H1 (cell line): ENCODE measurements around the gene FBXL16. TPM values are rescaled to one million over a fixed set of nuclear protein-coding genes. Genes with fewer than 3 reads are reported as not detected.

Source experiments
- CTCF ChIP-seq, 3 experiments: IDR thresholded peaks; 1 replicate in 2 of 3; 2 replicates in 1 of 3; pipeline versions ENCODE4 v1.5.1 to v1.6.1; 2011; ENCODE audit warnings: low read length in 3 of 3, mild to moderate bottlenecking in 3 of 3, inconsistent platforms in 2 of 3, low read depth in 1 of 3, moderate library complexity in 1 of 3; ENCODE audit not compliant: insufficient read depth in 1 of 3; ENCODE audit errors: control extremely low read depth in 1 of 3
- GABPA ChIP-seq: IDR thresholded peaks from 2 replicates; pipeline ENCODE4 v1.6.1; 2011; ENCODE audit warnings: mild to moderate bottlenecking, low read length, moderate library complexity, borderline replicate concordance; ENCODE audit not compliant: insufficient read depth
- MAFK ChIP-seq: IDR thresholded peaks from 2 replicates; pipeline ENCODE4 v1.6.1; 2012; ENCODE audit warnings: low read depth, mild to moderate bottlenecking, improper control_type of control experiment, low read length
- RAD21 ChIP-seq, 2 experiments: IDR thresholded peaks in 1 of 2; conservative IDR thresholded peaks in 1 of 2; 2 replicates each; pipeline ENCODE4 v1.6.1; 2011; ENCODE audit warnings: low read depth in 2 of 2, low read length in 2 of 2, improper control_type of control experiment in 1 of 2, inconsistent platforms in 1 of 2, mild to moderate bottlenecking in 1 of 2, moderate library complexity in 1 of 2
- SIN3A ChIP-seq, 2 experiments: IDR thresholded peaks in 1 of 2; conservative IDR thresholded peaks in 1 of 2; 2 replicates each; pipeline ENCODE4 v1.6.1; 2011 to 2012; ENCODE audit warnings: low read length in 2 of 2, improper control_type of control experiment in 1 of 2, low read depth in 1 of 2, mild to moderate bottlenecking in 1 of 2
- TAF1 ChIP-seq: IDR thresholded peaks from 2 replicates; pipeline ENCODE4 v1.6.1; 2011; ENCODE audit warnings: mild to moderate bottlenecking, low read depth, low read length
- TAF7 ChIP-seq: optimal IDR thresholded peaks from 2 replicates; pipeline ENCODE3; 2011; ENCODE audit warnings: low read depth, mild to moderate bottlenecking, inconsistent platforms, low read length, moderate library complexity, borderline replicate concordance
- polyA plus RNA-seq, 7 experiments: library from polyadenylated mRNA; depleted of rRNA in 3 of 7; stranded (reverse) in 5 of 7; unstranded in 2 of 7; fragments of >200 nt in 5 of 7; fragments of 200-250 nt in 2 of 7; gene quantifications; 1 replicate in 5 of 7; 2 replicates in 1 of 7; 4 replicates in 1 of 7; pipeline versions ENCODE4 v1.2.1 to v1.2.3, GENCODE V29; 2011 to 2013; ENCODE audit warnings: missing spikeins in 2 of 7, mixed read lengths in 2 of 7
- total RNA-seq: library from RNA; stranded (reverse); fragmentation: NEBNext Ultra II Directional; extraction: Animal tissue kit (Norgen Biotek cat#: 25700); gene quantifications from 2 replicates; pipeline ENCODE4 v1.2.1, GENCODE V29; 2021
- TF ChIP-seq, protein P1 (sequence below): IDR thresholded peaks from 2 replicates; pipeline ENCODE4 v1.6.1; 2012; ENCODE audit warnings: inconsistent platforms

The FBXL16 gene
- total and polyA plus RNA-seq, 2 of the 8 experiments (the other 6 are each of a cell fraction or from before 2014, with no cell fraction given): 12.5 to 12.8 TPM

GRCh38 chr16:700684-701584 lies 4.7 kb downstream of the FBXL16 start (continued):
- TF ChIP-seq RAD21 (IDR thresholded peaks at IDR 0.05 in 1 of 2, conservative IDR thresholded peaks at IDR 0.05 in 1 of 2; ENCODE audit: low read depth in 2 of 2, low read length in 2 of 2): peak in 1 of 2 experiments; percentile 1; a peak in 1 of 4 replicates
- peak; percentile 32 for TF ChIP-seq TAF7
- no peak for TF ChIP-seq MAFK
- TF ChIP-seq, protein P1, sequence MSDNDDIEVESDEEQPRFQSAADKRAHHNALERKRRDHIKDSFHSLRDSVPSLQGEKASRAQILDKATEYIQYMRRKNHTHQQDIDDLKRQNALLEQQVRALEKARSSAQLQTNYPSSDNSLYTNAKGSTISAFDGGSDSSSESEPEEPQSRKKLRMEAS: peak; percentile 67
- TF ChIP-seq GABPA: peak; percentile 82; the same call in 1 of the 2 replicates
- 0 out of 4 replicates have a peak, but pooled peaks of 1 of the 3 experiments have one; percentile 3 for TF ChIP-seq CTCF (IDR thresholded peaks at IDR 0.05; ENCODE audit: control extremely low read depth in 1 of 3, insufficient read depth in 1 of 3, low read depth in 1 of 3, low read length in 3 of 3)
- TF ChIP-seq SIN3A (conservative IDR thresholded peaks at IDR 0.05 in 1 of 2, IDR thresholded peaks at IDR 0.05 in 1 of 2; ENCODE audit: low read depth in 1 of 2, low read length in 2 of 2): peak; percentile 95
- TF ChIP-seq TAF1: no peak
